ENCODE results near the gene ADGRG2.

The ADGRG2 gene

DNA sequence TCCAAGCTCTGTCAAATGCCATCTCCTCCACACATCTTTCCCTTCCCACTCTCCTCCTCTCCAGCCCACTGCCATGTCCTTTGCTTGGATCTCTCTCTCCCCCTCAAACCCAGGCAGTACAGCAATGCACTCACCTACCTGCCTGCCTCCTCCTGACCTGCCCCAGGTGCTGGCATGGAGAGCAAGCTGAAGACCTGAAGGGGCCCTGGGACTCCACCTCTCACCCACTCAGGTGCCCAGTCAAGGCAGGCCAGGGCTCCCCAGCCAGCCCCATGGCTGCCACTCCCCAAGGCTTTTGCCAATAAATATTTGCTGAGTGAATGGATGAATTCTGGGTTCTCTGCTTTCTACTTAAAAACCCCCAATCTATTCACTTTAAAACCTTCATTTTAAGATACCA, 125.7 kb downstream of the ADGRG2 start:
- no peak for TF ChIP-seq ISL1 (CRISPR knock-in tag; IDR thresholded peaks at IDR 0.05)
- TF ChIP-seq ZNF565 (CRISPR knock-in tag; conservative IDR thresholded peaks at IDR 0.05; ENCODE audit: low read depth): no peak
- no peak for TF ChIP-seq OSR1 (CRISPR knock-in tag; IDR thresholded peaks at IDR 0.05)
- no peak for TF ChIP-seq ZNF70 (CRISPR knock-in tag; IDR thresholded peaks at IDR 0.05)
- no peak for TF ChIP-seq PPARA (CRISPR knock-in tag; IDR thresholded peaks at IDR 0.05; ENCODE audit: borderline replicate concordance)
- no peak for TF ChIP-seq ZNF8 (CRISPR knock-in tag; IDR thresholded peaks at IDR 0.05)
- TF ChIP-seq TCF4 (CRISPR knock-in tag; IDR thresholded peaks at IDR 0.05; ENCODE audit: borderline replicate concordance): no peak
- no peak for TF ChIP-seq BACH2 (CRISPR knock-in tag; IDR thresholded peaks at IDR 0.05; ENCODE audit: borderline replicate concordance)
- TF ChIP-seq RARB (CRISPR knock-in tag; IDR thresholded peaks at IDR 0.05): no peak
- no peak for TF ChIP-seq ESRRG (CRISPR knock-in tag; IDR thresholded peaks at IDR 0.05)
- TF ChIP-seq CSDC2 (CRISPR knock-in tag; IDR thresholded peaks at IDR 0.05): no peak
- TF ChIP-seq, protein P1, sequence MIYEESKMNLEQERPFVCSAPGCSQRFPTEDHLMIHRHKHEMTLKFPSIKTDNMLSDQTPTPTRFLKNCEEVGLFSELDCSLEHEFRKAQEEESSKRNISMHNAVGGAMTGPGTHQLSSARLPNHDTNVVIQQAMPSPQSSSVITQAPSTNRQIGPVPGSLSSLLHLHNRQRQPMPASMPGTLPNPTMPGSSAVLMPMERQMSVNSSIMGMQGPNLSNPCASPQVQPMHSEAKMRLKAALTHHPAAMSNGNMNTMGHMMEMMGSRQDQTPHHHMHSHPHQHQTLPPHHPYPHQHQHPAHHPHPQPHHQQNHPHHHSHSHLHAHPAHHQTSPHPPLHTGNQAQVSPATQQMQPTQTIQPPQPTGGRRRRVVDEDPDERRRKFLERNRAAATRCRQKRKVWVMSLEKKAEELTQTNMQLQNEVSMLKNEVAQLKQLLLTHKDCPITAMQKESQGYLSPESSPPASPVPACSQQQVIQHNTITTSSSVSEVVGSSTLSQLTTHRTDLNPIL (CRISPR knock-in tag; IDR thresholded peaks at IDR 0.05; ENCODE audit: low read depth): no peak
- TF ChIP-seq, protein P2, sequence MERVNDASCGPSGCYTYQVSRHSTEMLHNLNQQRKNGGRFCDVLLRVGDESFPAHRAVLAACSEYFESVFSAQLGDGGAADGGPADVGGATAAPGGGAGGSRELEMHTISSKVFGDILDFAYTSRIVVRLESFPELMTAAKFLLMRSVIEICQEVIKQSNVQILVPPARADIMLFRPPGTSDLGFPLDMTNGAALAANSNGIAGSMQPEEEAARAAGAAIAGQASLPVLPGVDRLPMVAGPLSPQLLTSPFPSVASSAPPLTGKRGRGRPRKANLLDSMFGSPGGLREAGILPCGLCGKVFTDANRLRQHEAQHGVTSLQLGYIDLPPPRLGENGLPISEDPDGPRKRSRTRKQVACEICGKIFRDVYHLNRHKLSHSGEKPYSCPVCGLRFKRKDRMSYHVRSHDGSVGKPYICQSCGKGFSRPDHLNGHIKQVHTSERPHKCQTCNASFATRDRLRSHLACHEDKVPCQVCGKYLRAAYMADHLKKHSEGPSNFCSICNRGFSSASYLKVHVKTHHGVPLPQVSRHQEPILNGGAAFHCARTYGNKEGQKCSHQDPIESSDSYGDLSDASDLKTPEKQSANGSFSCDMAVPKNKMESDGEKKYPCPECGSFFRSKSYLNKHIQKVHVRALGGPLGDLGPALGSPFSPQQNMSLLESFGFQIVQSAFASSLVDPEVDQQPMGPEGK (CRISPR knock-in tag; IDR thresholded peaks at IDR 0.05; ENCODE audit: borderline replicate concordance): no peak
- TF ChIP-seq, protein P3, sequence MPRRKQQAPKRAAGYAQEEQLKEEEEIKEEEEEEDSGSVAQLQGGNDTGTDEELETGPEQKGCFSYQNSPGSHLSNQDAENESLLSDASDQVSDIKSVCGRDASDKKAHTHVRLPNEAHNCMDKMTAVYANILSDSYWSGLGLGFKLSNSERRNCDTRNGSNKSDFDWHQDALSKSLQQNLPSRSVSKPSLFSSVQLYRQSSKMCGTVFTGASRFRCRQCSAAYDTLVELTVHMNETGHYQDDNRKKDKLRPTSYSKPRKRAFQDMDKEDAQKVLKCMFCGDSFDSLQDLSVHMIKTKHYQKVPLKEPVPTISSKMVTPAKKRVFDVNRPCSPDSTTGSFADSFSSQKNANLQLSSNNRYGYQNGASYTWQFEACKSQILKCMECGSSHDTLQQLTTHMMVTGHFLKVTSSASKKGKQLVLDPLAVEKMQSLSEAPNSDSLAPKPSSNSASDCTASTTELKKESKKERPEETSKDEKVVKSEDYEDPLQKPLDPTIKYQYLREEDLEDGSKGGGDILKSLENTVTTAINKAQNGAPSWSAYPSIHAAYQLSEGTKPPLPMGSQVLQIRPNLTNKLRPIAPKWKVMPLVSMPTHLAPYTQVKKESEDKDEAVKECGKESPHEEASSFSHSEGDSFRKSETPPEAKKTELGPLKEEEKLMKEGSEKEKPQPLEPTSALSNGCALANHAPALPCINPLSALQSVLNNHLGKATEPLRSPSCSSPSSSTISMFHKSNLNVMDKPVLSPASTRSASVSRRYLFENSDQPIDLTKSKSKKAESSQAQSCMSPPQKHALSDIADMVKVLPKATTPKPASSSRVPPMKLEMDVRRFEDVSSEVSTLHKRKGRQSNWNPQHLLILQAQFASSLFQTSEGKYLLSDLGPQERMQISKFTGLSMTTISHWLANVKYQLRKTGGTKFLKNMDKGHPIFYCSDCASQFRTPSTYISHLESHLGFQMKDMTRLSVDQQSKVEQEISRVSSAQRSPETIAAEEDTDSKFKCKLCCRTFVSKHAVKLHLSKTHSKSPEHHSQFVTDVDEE (CRISPR knock-in tag; IDR thresholded peaks at IDR 0.05): no peak
- TF ChIP-seq ZFP3 (CRISPR knock-in tag; IDR thresholded peaks at IDR 0.05): no peak
- TF ChIP-seq SNAI2 (CRISPR knock-in tag; IDR thresholded peaks at IDR 0.05): no peak
- TF ChIP-seq TOX (CRISPR knock-in tag; IDR thresholded peaks at IDR 0.05; ENCODE audit: borderline replicate concordance): no peak
- TF ChIP-seq ZC3H10 (CRISPR knock-in tag; IDR thresholded peaks at IDR 0.05): no peak
- TF ChIP-seq GLIS3 (CRISPR knock-in tag; IDR thresholded peaks at IDR 0.05): no peak
- no peak for ATAC-seq

DNA sequence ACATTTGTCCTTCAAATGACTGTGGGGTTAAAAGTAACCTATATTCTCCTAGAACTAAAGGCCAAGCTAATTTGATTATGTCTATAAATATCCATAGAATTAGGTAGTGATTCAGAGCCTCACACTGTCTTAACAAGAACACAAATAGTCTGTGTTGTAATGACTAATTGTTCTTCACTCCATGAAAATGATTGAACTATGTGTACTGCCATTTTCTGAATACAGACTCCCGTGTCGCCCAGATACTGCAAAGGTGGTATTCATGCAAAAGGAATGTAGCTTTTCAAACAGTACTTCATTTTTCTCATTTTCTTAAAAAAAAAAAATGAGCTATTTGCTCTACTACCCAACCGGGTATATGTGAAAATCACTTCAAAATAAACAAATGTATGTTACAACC, 127.0 kb downstream of the ADGRG2 start:
- no peak for TF ChIP-seq ISL1 (CRISPR knock-in tag; IDR thresholded peaks at IDR 0.05)
- TF ChIP-seq ZFP30 (CRISPR knock-in tag; IDR thresholded peaks at IDR 0.05): no peak
- no peak for TF ChIP-seq ESRRG (CRISPR knock-in tag; IDR thresholded peaks at IDR 0.05)
- TF ChIP-seq PPARA (CRISPR knock-in tag; IDR thresholded peaks at IDR 0.05; ENCODE audit: borderline replicate concordance): no peak
- no peak for TF ChIP-seq TOX (CRISPR knock-in tag; IDR thresholded peaks at IDR 0.05; ENCODE audit: borderline replicate concordance)
- TF ChIP-seq, protein P3 (CRISPR knock-in tag; IDR thresholded peaks at IDR 0.05): no peak
- no peak for TF ChIP-seq ARNTL (CRISPR knock-in tag; IDR thresholded peaks at IDR 0.05; ENCODE audit: borderline replicate concordance, low read depth)
- TF ChIP-seq ZNF70 (CRISPR knock-in tag; IDR thresholded peaks at IDR 0.05): no peak
- no peak for TF ChIP-seq GLIS3 (CRISPR knock-in tag; IDR thresholded peaks at IDR 0.05)
- TF ChIP-seq ZNF565 (CRISPR knock-in tag; conservative IDR thresholded peaks at IDR 0.05; ENCODE audit: low read depth): no peak
- TF ChIP-seq, protein P1 (CRISPR knock-in tag; IDR thresholded peaks at IDR 0.05; ENCODE audit: low read depth): no peak
- TF ChIP-seq, protein P4, sequence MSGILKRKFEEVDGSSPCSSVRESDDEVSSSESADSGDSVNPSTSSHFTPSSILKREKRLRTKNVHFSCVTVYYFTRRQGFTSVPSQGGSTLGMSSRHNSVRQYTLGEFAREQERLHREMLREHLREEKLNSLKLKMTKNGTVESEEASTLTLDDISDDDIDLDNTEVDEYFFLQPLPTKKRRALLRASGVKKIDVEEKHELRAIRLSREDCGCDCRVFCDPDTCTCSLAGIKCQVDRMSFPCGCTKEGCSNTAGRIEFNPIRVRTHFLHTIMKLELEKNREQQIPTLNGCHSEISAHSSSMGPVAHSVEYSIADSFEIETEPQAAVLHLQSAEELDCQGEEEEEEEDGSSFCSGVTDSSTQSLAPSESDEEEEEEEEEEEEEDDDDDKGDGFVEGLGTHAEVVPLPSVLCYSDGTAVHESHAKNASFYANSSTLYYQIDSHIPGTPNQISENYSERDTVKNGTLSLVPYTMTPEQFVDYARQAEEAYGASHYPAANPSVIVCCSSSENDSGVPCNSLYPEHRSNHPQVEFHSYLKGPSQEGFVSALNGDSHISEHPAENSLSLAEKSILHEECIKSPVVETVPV (CRISPR knock-in tag; IDR thresholded peaks at IDR 0.05): no peak
- TF ChIP-seq RARB (CRISPR knock-in tag; IDR thresholded peaks at IDR 0.05): no peak
- TF ChIP-seq, protein P5, sequence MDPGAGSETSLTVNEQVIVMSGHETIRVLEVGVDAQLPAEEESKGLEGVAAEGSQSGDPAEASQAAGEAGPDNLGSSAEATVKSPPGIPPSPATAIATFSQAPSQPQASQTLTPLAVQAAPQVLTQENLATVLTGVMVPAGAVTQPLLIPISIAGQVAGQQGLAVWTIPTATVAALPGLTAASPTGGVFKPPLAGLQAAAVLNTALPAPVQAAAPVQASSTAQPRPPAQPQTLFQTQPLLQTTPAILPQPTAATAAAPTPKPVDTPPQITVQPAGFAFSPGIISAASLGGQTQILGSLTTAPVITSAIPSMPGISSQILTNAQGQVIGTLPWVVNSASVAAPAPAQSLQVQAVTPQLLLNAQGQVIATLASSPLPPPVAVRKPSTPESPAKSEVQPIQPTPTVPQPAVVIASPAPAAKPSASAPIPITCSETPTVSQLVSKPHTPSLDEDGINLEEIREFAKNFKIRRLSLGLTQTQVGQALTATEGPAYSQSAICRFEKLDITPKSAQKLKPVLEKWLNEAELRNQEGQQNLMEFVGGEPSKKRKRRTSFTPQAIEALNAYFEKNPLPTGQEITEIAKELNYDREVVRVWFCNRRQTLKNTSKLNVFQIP (CRISPR knock-in tag; IDR thresholded peaks at IDR 0.05; ENCODE audit: borderline replicate concordance, low read depth): no peak
- no peak for TF ChIP-seq OSR1 (CRISPR knock-in tag; IDR thresholded peaks at IDR 0.05)
- TF ChIP-seq SNAI2 (CRISPR knock-in tag; IDR thresholded peaks at IDR 0.05): no peak
- TF ChIP-seq, protein P2 (CRISPR knock-in tag; IDR thresholded peaks at IDR 0.05; ENCODE audit: borderline replicate concordance): no peak
- TF ChIP-seq ZFP3 (CRISPR knock-in tag; IDR thresholded peaks at IDR 0.05): no peak
- TF ChIP-seq ZC3H10 (CRISPR knock-in tag; IDR thresholded peaks at IDR 0.05): no peak
- peak; percentile 76 for ATAC-seq

All from SK-N-SH treated with all-trans-retinoic acid at 6 μM for 48 hours (cell line).